Naive B cell (primary cell): Measurements from ENCODE around the gene RBMS3. TPM values are rescaled to one million over a fixed set of nuclear protein-coding genes. Genes with fewer than 3 reads are reported as not detected.
A peak's percentile ranks its signal among the peaks of the same experiment; 100 is the strongest.

Source experiments
- ATAC-seq, 2 donors: fragments of 150-1000 bp; cut with Tn5 transposase; 2 replicates each; pipeline ENCODE4 v1.10.0; 2021; ENCODE audit warnings: low read depth in 2 of 2, mild to moderate bottlenecking in 2 of 2, moderate library complexity in 2 of 2
- DNase-seq: peaks from one replicate; pipeline ENCODE4 v3.0.0; 2022
- H3K27ac Mint-ChIP-seq, 6 donors: one replicate each; pipeline ENCODE4 v1.8.0; 2020 to 2022; ENCODE audit warnings: mild to moderate bottlenecking in 6 of 6, mixed read lengths in 6 of 6, moderate library complexity in 5 of 6, inconsistent platforms in 2 of 6
- H3K27me3 Mint-ChIP-seq, 3 donors: one replicate each; pipeline ENCODE4 v1.8.0; 2021 to 2022; ENCODE audit warnings: mixed read lengths in 3 of 3, mild to moderate bottlenecking in 1 of 3
- H3K36me3 Mint-ChIP-seq, 2 donors: one replicate each; pipeline ENCODE4 v1.8.0; 2020 to 2022; ENCODE audit warnings: mixed read lengths in 2 of 2, inconsistent platforms in 1 of 2, mild to moderate bottlenecking in 1 of 2
- H3K4me1 Mint-ChIP-seq, 3 donors: one replicate each; pipeline ENCODE4 v1.8.0; 2020 to 2022; ENCODE audit warnings: mixed read lengths in 3 of 3, inconsistent platforms in 1 of 3, mild to moderate bottlenecking in 1 of 3, moderate library complexity in 1 of 3
- H3K4me3 Mint-ChIP-seq, 8 donors: one replicate each; pipeline ENCODE4 v1.8.0; 2020 to 2022; ENCODE audit warnings: mild to moderate bottlenecking in 8 of 8, mixed read lengths in 8 of 8, moderate library complexity in 8 of 8, inconsistent platforms in 2 of 8
- H3K9me3 Mint-ChIP-seq, 7 donors: one replicate each; pipeline ENCODE4 v1.8.0; 2020 to 2022; ENCODE audit warnings: mixed read lengths in 7 of 7, mild to moderate bottlenecking in 5 of 7, inconsistent platforms in 2 of 7, moderate library complexity in 1 of 7
- polyA plus RNA-seq, 6 donors: library from polyadenylated mRNA; unstranded; fragments of 300-500 nt; fragmentation: Illumina TruSeq; gene quantifications; one replicate each; pipeline ENCODE4 v1.2.3, GENCODE V29; 2021; ENCODE audit warnings: low read depth in 6 of 6

Gene RBMS3
- polyA plus RNA-seq, 6 donors from 2014 or later, result 0.12 to 1.3 (median 0.45) TPM; not detected in 3

GRCh38 chr3:29329986-29330890 lies 49.4 kb downstream of the RBMS3 start:
- no peak for DNase-seq
- no peaks in the 10 kb centered on the region for H3K4me1 Mint-ChIP-seq
- H3K4me3 Mint-ChIP-seq, result no peak overlapping the region
- no peaks in the 10 kb centered on the region for H3K9me3 Mint-ChIP-seq
- no peaks in the 10 kb centered on the region for H3K27me3 Mint-ChIP-seq
- no peak for ATAC-seq
- no peaks in the 10 kb centered on the region for H3K36me3 Mint-ChIP-seq
- no peak overlapping the region for H3K27ac Mint-ChIP-seq

- Mint-ChIP-seq H3K4me1 (no peaks in the 10 kb centered on the region), H3K27me3 (no peaks in the 10 kb centered on the region), H3K9me3 (no peaks in the 10 kb centered on the region), H3K36me3 (no peaks in the 10 kb centered on the region), H3K27ac (no peak overlapping the region), H3K4me3 (no peak overlapping the region)
- ATAC-seq, result no peak
- no peak for DNase-seq
Measured at GRCh38 chr3:29331035-29331434, 50.2 kb downstream of the RBMS3 start.

GRCh38 chr3:29331456-29332194 lies 50.8 kb downstream of the RBMS3 start:
- ATAC-seq (no peak), DNase-seq (no peak)
- Mint-ChIP-seq H3K9me3 (no peaks in the 10 kb centered on the region), H3K27ac (no peak overlapping the region), H3K4me1 (no peaks in the 10 kb centered on the region), H3K36me3 (no peaks in the 10 kb centered on the region), H3K27me3 (no peaks in the 10 kb centered on the region), H3K4me3 (no peak overlapping the region)

GRCh38 chr3:29332195-29332637 lies 51.3 kb downstream of the RBMS3 start:
- H3K27ac Mint-ChIP-seq, result no peak overlapping the region
- H3K4me1 Mint-ChIP-seq, result no peaks in the 10 kb centered on the region
- no peaks in the 10 kb centered on the region for H3K36me3 Mint-ChIP-seq
- H3K27me3 Mint-ChIP-seq, result no peaks in the 10 kb centered on the region
- no peak overlapping the region for H3K4me3 Mint-ChIP-seq
- DNase-seq (no peak), ATAC-seq (no peak)
- H3K9me3 Mint-ChIP-seq, result no peaks in the 10 kb centered on the region

GRCh38 chr3:29333576-29333975 lies 52.7 kb downstream of the RBMS3 start:
- H3K9me3 Mint-ChIP-seq, result no peaks in the 10 kb centered on the region
- no peak for ATAC-seq

GRCh38 chr3:29334706-29335105 lies 53.8 kb downstream of the RBMS3 start:
- ATAC-seq, result no peak
- no peaks in the 10 kb centered on the region for H3K36me3 Mint-ChIP-seq
- no peak overlapping the region for H3K4me3 Mint-ChIP-seq

More at GRCh38 chr3:29333576-29333975, 52.7 kb downstream of the RBMS3 start:
- no peak overlapping the region for H3K27ac Mint-ChIP-seq
- no peaks in the 10 kb centered on the region for H3K4me1 Mint-ChIP-seq
- H3K4me3 Mint-ChIP-seq, result no peak overlapping the region
- no peaks in the 10 kb centered on the region for H3K36me3 Mint-ChIP-seq
- no peaks in the 10 kb centered on the region for H3K27me3 Mint-ChIP-seq
- no peak for DNase-seq

GRCh38 chr3:29335438-29335837 lies 54.6 kb downstream of the RBMS3 start:
- ATAC-seq, result no peak
- peak overlapping the region in 1 of 6 donors; percentile 68 for H3K27ac Mint-ChIP-seq
- no peaks in the 10 kb centered on the region for H3K4me1 Mint-ChIP-seq

More at GRCh38 chr3:29334706-29335105, 53.8 kb downstream of the RBMS3 start:
- H3K4me1 Mint-ChIP-seq, result no peaks in the 10 kb centered on the region
- H3K9me3 Mint-ChIP-seq, result no peaks in the 10 kb centered on the region
- H3K27me3 Mint-ChIP-seq, result no peaks in the 10 kb centered on the region
- no peak overlapping the region for H3K27ac Mint-ChIP-seq
- DNase-seq, result no peak

GRCh38 chr3:29335943-29336342 lies 55.1 kb downstream of the RBMS3 start:
- ATAC-seq (no peak), DNase-seq (no peak)
- Mint-ChIP-seq H3K27ac (peak overlapping the region in 1 of 6 donors; percentile 49), H3K9me3 (no peaks in the 10 kb centered on the region), H3K4me1 (no peaks in the 10 kb centered on the region), H3K27me3 (no peaks in the 10 kb centered on the region), H3K36me3 (no peaks in the 10 kb centered on the region), H3K4me3 (no peak overlapping the region)

More at GRCh38 chr3:29335438-29335837, 54.6 kb downstream of the RBMS3 start:
- no peak overlapping the region for H3K4me3 Mint-ChIP-seq
- no peaks in the 10 kb centered on the region for H3K27me3 Mint-ChIP-seq
- DNase-seq, result no peak
- H3K36me3 Mint-ChIP-seq, result no peaks in the 10 kb centered on the region
- H3K9me3 Mint-ChIP-seq, result no peaks in the 10 kb centered on the region

- H3K9me3 Mint-ChIP-seq, result no peaks in the 10 kb centered on the region
- no peak overlapping the region for H3K27ac Mint-ChIP-seq
- H3K36me3 Mint-ChIP-seq, result no peaks in the 10 kb centered on the region
- no peaks in the 10 kb centered on the region for H3K27me3 Mint-ChIP-seq
- no peak overlapping the region for H3K4me3 Mint-ChIP-seq
- ATAC-seq, result no peak
- H3K4me1 Mint-ChIP-seq, result no peaks in the 10 kb centered on the region
- DNase-seq, result no peak
Measured at GRCh38 chr3:29337565-29337964, 56.7 kb downstream of the RBMS3 start.

GRCh38 chr3:29338377-29338776 lies 57.5 kb downstream of the RBMS3 start:
- no peak overlapping the region for H3K4me3 Mint-ChIP-seq
- H3K27me3 Mint-ChIP-seq, result no peaks in the 10 kb centered on the region
- ATAC-seq (no peak), DNase-seq (no peak)
- H3K27ac Mint-ChIP-seq, result no peak overlapping the region
- no peaks in the 10 kb centered on the region for H3K4me1 Mint-ChIP-seq
- no peaks in the 10 kb centered on the region for H3K36me3 Mint-ChIP-seq
- no peaks in the 10 kb centered on the region for H3K9me3 Mint-ChIP-seq

GRCh38 chr3:29339016-29339833 lies 58.4 kb downstream of the RBMS3 start:
- ATAC-seq, result no peak
- no peaks in the 10 kb centered on the region for H3K9me3 Mint-ChIP-seq

GRCh38 chr3:29344154-29344553 lies 63.3 kb downstream of the RBMS3 start:
- no peak overlapping the region for H3K4me3 Mint-ChIP-seq
- no peaks in the 10 kb centered on the region for H3K9me3 Mint-ChIP-seq
- no peaks in the 10 kb centered on the region for H3K36me3 Mint-ChIP-seq
- ATAC-seq (no peak), DNase-seq (no peak)
- H3K27ac Mint-ChIP-seq, result no peak overlapping the region
- H3K27me3 Mint-ChIP-seq, result no peaks in the 10 kb centered on the region
- no peaks in the 10 kb centered on the region for H3K4me1 Mint-ChIP-seq

More at GRCh38 chr3:29339016-29339833, 58.4 kb downstream of the RBMS3 start:
- H3K36me3 Mint-ChIP-seq, result no peaks in the 10 kb centered on the region
- no peak overlapping the region for H3K4me3 Mint-ChIP-seq
- DNase-seq, result no peak
- no peaks in the 10 kb centered on the region for H3K4me1 Mint-ChIP-seq
- H3K27ac Mint-ChIP-seq, result no peak overlapping the region
- H3K27me3 Mint-ChIP-seq, result no peaks in the 10 kb centered on the region

GRCh38 chr3:29344935-29345334 lies 64.1 kb downstream of the RBMS3 start:
- no peak overlapping the region for H3K27ac Mint-ChIP-seq

More at GRCh38 chr3:29344935-29345334, 64.1 kb downstream of the RBMS3 start:
- no peaks in the 10 kb centered on the region for H3K36me3 Mint-ChIP-seq
- no peaks in the 10 kb centered on the region for H3K27me3 Mint-ChIP-seq
- H3K4me3 Mint-ChIP-seq, result no peak overlapping the region
- H3K9me3 Mint-ChIP-seq, result no peaks in the 10 kb centered on the region
- ATAC-seq (no peak), DNase-seq (no peak)
- H3K4me1 Mint-ChIP-seq, result no peaks in the 10 kb centered on the region
